ENCODE results near the gene RNF180.

Gene RNF180

GRCh38 chr5:64164166-64164565 is 1.5 kb upstream of the RNF180 start:
- Histone ChIP-seq H3K4me3 (ENCODE audit: low read depth in 1 of 2, low read length in 1 of 2) (no peak overlapping the region), H3K27ac (no peak overlapping the region), H3K27me3 (peaks cover 67% of the 10 kb centered on the region)

DNA sequence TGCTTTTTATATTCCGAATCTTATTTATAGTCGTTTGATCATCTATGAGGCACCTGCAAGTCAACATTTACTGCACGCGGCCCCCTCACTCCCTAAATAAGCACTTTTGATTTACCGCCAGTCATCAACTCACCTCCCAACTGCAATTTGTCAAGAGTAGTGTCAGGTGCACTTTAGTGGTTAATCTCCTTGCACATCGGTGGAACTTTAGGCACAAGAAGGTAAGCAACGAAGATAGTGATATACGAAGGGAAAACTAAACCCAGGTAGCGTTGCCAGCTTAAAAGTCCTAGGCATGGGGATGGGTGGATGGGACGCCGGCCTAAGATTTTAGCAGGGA is 513 bp upstream of the RNF180 start:
- H3K9me3 ChIP-seq, result no peaks in the 10 kb centered on the region
- peaks cover 69% of the 10 kb centered on the region for H3K27me3 ChIP-seq
- TF ChIP-seq, protein P1, sequence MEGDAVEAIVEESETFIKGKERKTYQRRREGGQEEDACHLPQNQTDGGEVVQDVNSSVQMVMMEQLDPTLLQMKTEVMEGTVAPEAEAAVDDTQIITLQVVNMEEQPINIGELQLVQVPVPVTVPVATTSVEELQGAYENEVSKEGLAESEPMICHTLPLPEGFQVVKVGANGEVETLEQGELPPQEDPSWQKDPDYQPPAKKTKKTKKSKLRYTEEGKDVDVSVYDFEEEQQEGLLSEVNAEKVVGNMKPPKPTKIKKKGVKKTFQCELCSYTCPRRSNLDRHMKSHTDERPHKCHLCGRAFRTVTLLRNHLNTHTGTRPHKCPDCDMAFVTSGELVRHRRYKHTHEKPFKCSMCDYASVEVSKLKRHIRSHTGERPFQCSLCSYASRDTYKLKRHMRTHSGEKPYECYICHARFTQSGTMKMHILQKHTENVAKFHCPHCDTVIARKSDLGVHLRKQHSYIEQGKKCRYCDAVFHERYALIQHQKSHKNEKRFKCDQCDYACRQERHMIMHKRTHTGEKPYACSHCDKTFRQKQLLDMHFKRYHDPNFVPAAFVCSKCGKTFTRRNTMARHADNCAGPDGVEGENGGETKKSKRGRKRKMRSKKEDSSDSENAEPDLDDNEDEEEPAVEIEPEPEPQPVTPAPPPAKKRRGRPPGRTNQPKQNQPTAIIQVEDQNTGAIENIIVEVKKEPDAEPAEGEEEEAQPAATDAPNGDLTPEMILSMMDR (IDR thresholded peaks at IDR 0.05), result no peak
- no peak overlapping the region for H3K4me3 ChIP-seq (ENCODE audit: low read depth in 1 of 2, low read length in 1 of 2)
- H3K27ac ChIP-seq, result no peak overlapping the region
- H3K4me1 ChIP-seq (ENCODE audit: control insufficient read depth in 1 of 2, insufficient read depth in 1 of 2, low read depth in 1 of 2, low read length in 1 of 2), result no peaks in the 10 kb centered on the region
- no peaks in the 10 kb centered on the region for H3K36me3 ChIP-seq

More at GRCh38 chr5:64164166-64164565, 1.5 kb upstream of the RNF180 start:
- TF ChIP-seq, protein P1 (IDR thresholded peaks at IDR 0.05), result no peak
- no peaks in the 10 kb centered on the region for H3K36me3 ChIP-seq
- H3K9me3 ChIP-seq, result no peaks in the 10 kb centered on the region
- no peaks in the 10 kb centered on the region for H3K4me1 ChIP-seq (ENCODE audit: control insufficient read depth in 1 of 2, insufficient read depth in 1 of 2, low read depth in 1 of 2, low read length in 1 of 2)

DNA sequence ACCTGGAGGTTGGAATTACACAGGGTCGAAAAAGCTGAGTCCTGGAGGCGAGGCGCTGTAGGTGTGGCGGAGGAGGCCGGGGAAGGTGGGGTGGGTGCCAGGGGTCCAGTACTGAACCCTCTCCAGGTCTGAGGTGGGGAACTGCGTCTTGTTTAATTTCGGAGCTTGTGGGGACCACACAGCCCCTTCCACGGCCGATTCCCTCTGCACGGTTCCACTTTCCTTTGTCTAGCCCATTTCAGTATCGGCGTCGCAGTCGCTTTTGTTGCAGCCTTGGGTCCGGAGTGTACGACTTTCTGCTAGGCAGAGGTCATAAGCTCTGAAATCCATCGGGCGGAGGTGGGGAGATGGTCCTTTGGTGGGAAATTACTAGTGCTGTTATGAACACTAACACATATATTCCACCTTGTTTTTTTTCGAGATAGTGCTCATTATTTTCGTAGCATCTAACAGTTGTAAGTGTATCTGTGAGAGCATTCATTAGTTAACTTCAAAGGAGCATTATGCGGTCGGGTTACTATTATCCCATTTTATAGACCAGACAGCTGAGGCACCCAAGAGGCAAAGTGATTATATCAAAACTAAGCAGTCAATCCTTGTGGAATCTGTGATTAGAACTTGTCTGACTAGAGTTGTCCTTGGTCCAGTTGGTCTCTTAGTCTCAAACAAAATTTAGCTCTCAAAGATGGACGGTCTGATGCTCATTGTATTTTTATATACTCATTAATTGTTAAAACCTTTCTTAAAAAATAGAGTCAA is 737 bp downstream of the RNF180 start:
- Histone ChIP-seq H3K27ac (no peak overlapping the region), H3K27me3 (peaks cover 69% of the 10 kb centered on the region), H3K36me3 (no peaks in the 10 kb centered on the region), H3K4me3 (ENCODE audit: low read depth in 1 of 2, low read length in 1 of 2) (no peak overlapping the region), H3K9me3 (no peaks in the 10 kb centered on the region), H3K4me1 (ENCODE audit: control insufficient read depth in 1 of 2, insufficient read depth in 1 of 2, low read depth in 1 of 2, low read length in 1 of 2) (no peaks in the 10 kb centered on the region)
- TF ChIP-seq, protein P1 (IDR thresholded peaks at IDR 0.05), result no peak

DNA sequence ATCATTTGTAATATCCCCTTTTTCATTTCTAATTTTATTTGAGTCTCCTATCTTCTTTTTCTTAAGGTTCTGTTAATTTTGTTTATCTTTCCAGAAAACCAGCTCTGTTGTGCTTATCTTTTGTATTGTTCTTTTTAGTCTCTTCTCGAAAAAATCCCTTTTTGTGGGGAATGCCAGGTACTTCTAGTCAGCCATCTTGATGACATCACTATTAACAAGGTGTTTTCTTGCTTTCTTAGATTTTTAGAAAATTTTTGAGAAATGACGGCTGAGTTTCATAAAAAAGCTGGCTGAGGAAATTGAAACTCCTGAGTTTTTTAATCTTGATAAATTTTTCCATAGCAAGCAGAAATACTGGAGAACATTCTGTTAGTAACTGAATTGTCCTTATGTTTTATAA is 10.7 kb downstream of the RNF180 start:
- no peaks in the 10 kb centered on the region for H3K27me3 ChIP-seq
- H3K4me3 ChIP-seq (ENCODE audit: low read depth in 1 of 2, low read length in 1 of 2), result no peak overlapping the region
- TF ChIP-seq, protein P1 (IDR thresholded peaks at IDR 0.05), result no peak
- H3K27ac ChIP-seq, result no peak overlapping the region
- no peaks in the 10 kb centered on the region for H3K36me3 ChIP-seq
- H3K9me3 ChIP-seq, result no peaks in the 10 kb centered on the region
- H3K4me1 ChIP-seq (ENCODE audit: control insufficient read depth in 1 of 2, insufficient read depth in 1 of 2, low read depth in 1 of 2, low read length in 1 of 2), result no peaks in the 10 kb centered on the region

- TF ChIP-seq, protein P1 (IDR thresholded peaks at IDR 0.05), result no peak
- H3K27ac ChIP-seq, result no peak overlapping the region
- H3K4me3 ChIP-seq (ENCODE audit: low read depth in 1 of 2, low read length in 1 of 2), result no peak overlapping the region
- H3K27me3 ChIP-seq, result no peaks in the 10 kb centered on the region
- no peaks in the 10 kb centered on the region for H3K36me3 ChIP-seq
- H3K4me1 ChIP-seq (ENCODE audit: control insufficient read depth in 1 of 2, insufficient read depth in 1 of 2, low read depth in 1 of 2, low read length in 1 of 2), result no peaks in the 10 kb centered on the region
- H3K9me3 ChIP-seq, result no peaks in the 10 kb centered on the region
Observed at GRCh38 chr5:64180661-64181343, 15.2 kb downstream of the RNF180 start.

All from neutrophil (primary cell).